ENCODE data around the gene TMEM61. TPM values are rescaled to one million over a fixed set of nuclear protein-coding genes. Genes with fewer than 3 reads are reported as not detected.

Gene TMEM61
- total and polyA plus RNA-seq, 2 donors, result 0.66 to 1.3 TPM

- Histone ChIP-seq H3K36me3 (ENCODE audit: control insufficient read depth in 2 of 2, insufficient read depth in 2 of 2, low read length in 1 of 2) (no peaks in the 10 kb centered on the region), H3K27me3 (ENCODE audit: control insufficient read depth in 2 of 2, insufficient read depth in 1 of 2, low read length in 1 of 2) (peaks cover 24 to 64% of the 10 kb centered on the region in 2 donors), H3K27ac (ENCODE audit: low read depth in 1 of 2, low read length in 1 of 2) (no peak overlapping the region), H3K4me3 (ENCODE audit: low read length in 2 of 2) (no peak overlapping the region), H3K9me3 (ENCODE audit: control insufficient read depth in 2 of 2, insufficient read depth in 1 of 2, low read length in 1 of 2) (no peaks in the 10 kb centered on the region), H3K4me1 (ENCODE audit: control insufficient read depth in 2 of 2, insufficient read depth in 2 of 2, low read length in 2 of 2) (no peaks in the 10 kb centered on the region)
- 67% methylated on average over 12 of the region's 12 CpGs for WGBS
- no peak for DNase-seq (ENCODE audit: low read depth in 6 of 9, low spot score in 9 of 9)
Measured at GRCh38 chr1:54995013-54995760, 14.8 kb downstream of the TMEM61 start.

- no peak overlapping the region for H3K4me3 ChIP-seq (ENCODE audit: low read length in 2 of 2)
- H3K4me1 ChIP-seq (ENCODE audit: control insufficient read depth in 2 of 2, insufficient read depth in 2 of 2, low read length in 2 of 2), result no peaks in the 10 kb centered on the region
- peak in 1 of 9 donors; percentile 2 for DNase-seq (ENCODE audit: low read depth in 6 of 9, low spot score in 9 of 9)
- no peaks in the 10 kb centered on the region for H3K9me3 ChIP-seq (ENCODE audit: control insufficient read depth in 2 of 2, insufficient read depth in 1 of 2, low read length in 1 of 2)
- peaks cover 24 to 69% of the 10 kb centered on the region in 2 donors for H3K27me3 ChIP-seq (ENCODE audit: control insufficient read depth in 2 of 2, insufficient read depth in 1 of 2, low read length in 1 of 2)
- H3K27ac ChIP-seq (ENCODE audit: low read depth in 1 of 2, low read length in 1 of 2), result no peak overlapping the region
- 72% methylated on average over 9 of the region's 9 CpGs for WGBS
- H3K36me3 ChIP-seq (ENCODE audit: control insufficient read depth in 2 of 2, insufficient read depth in 2 of 2, low read length in 1 of 2), result no peaks in the 10 kb centered on the region
Measured at GRCh38 chr1:54995835-54996234, 15.4 kb downstream of the TMEM61 start.

GRCh38 chr1:54996359-54996868 lies 16.0 kb downstream of the TMEM61 start:
- DNase-seq (ENCODE audit: low read depth in 6 of 9, low spot score in 9 of 9), result peak; percentile 9 to 72 (median 39)
- H3K27me3 ChIP-seq (ENCODE audit: control insufficient read depth in 2 of 2, insufficient read depth in 1 of 2, low read length in 1 of 2), result peaks cover 24 to 72% of the 10 kb centered on the region in 2 donors
- WGBS, result 6% methylated on average over 23 of the region's 23 CpGs
- no peaks in the 10 kb centered on the region for H3K9me3 ChIP-seq (ENCODE audit: control insufficient read depth in 2 of 2, insufficient read depth in 1 of 2, low read length in 1 of 2)
- no peaks in the 10 kb centered on the region for H3K4me1 ChIP-seq (ENCODE audit: control insufficient read depth in 2 of 2, insufficient read depth in 2 of 2, low read length in 2 of 2)
- H3K36me3 ChIP-seq (ENCODE audit: control insufficient read depth in 2 of 2, insufficient read depth in 2 of 2, low read length in 1 of 2), result no peaks in the 10 kb centered on the region
- H3K4me3 ChIP-seq (ENCODE audit: low read length in 2 of 2), result no peak overlapping the region
- H3K27ac ChIP-seq (ENCODE audit: low read depth in 1 of 2, low read length in 1 of 2), result no peak overlapping the region

GRCh38 chr1:54996869-54997710 lies 16.7 kb downstream of the TMEM61 start:
- no peak for DNase-seq (ENCODE audit: low read depth in 6 of 9, low spot score in 9 of 9)
- WGBS, result 13% methylated on average over 46 of the region's 46 CpGs
- Histone ChIP-seq H3K27ac (ENCODE audit: low read depth in 1 of 2, low read length in 1 of 2) (no peak overlapping the region), H3K27me3 (ENCODE audit: control insufficient read depth in 2 of 2, insufficient read depth in 1 of 2, low read length in 1 of 2) (peaks cover 24 to 69% of the 10 kb centered on the region in 2 donors), H3K4me1 (ENCODE audit: control insufficient read depth in 2 of 2, insufficient read depth in 2 of 2, low read length in 2 of 2) (no peaks in the 10 kb centered on the region), H3K36me3 (ENCODE audit: control insufficient read depth in 2 of 2, insufficient read depth in 2 of 2, low read length in 1 of 2) (no peaks in the 10 kb centered on the region), H3K4me3 (ENCODE audit: low read length in 2 of 2) (no peak overlapping the region), H3K9me3 (ENCODE audit: control insufficient read depth in 2 of 2, insufficient read depth in 1 of 2, low read length in 1 of 2) (no peaks in the 10 kb centered on the region)

- no peaks in the 10 kb centered on the region for H3K9me3 ChIP-seq (ENCODE audit: control insufficient read depth in 2 of 2, insufficient read depth in 1 of 2, low read length in 1 of 2)
- DNase-seq (ENCODE audit: low read depth in 6 of 9, low spot score in 9 of 9), result no peak
- no peaks in the 10 kb centered on the region for H3K4me1 ChIP-seq (ENCODE audit: control insufficient read depth in 2 of 2, insufficient read depth in 2 of 2, low read length in 2 of 2)
- H3K27me3 ChIP-seq (ENCODE audit: control insufficient read depth in 2 of 2, insufficient read depth in 1 of 2, low read length in 1 of 2), result peaks cover 24 to 67% of the 10 kb centered on the region in 2 donors
- WGBS, result 68% methylated on average over 6 of the region's 6 CpGs
- H3K27ac ChIP-seq (ENCODE audit: low read depth in 1 of 2, low read length in 1 of 2), result no peak overlapping the region
- no peaks in the 10 kb centered on the region for H3K36me3 ChIP-seq (ENCODE audit: control insufficient read depth in 2 of 2, insufficient read depth in 2 of 2, low read length in 1 of 2)
- no peak overlapping the region for H3K4me3 ChIP-seq (ENCODE audit: low read length in 2 of 2)
Measured at GRCh38 chr1:54997711-54997986, 17.2 kb downstream of the TMEM61 start.

- H3K4me1 ChIP-seq (ENCODE audit: control insufficient read depth in 2 of 2, insufficient read depth in 2 of 2, low read length in 2 of 2), result no peaks in the 10 kb centered on the region
- peaks cover 24 to 67% of the 10 kb centered on the region in 2 donors for H3K27me3 ChIP-seq (ENCODE audit: control insufficient read depth in 2 of 2, insufficient read depth in 1 of 2, low read length in 1 of 2)
- H3K27ac ChIP-seq (ENCODE audit: low read depth in 1 of 2, low read length in 1 of 2), result no peak overlapping the region
- no peaks in the 10 kb centered on the region for H3K36me3 ChIP-seq (ENCODE audit: control insufficient read depth in 2 of 2, insufficient read depth in 2 of 2, low read length in 1 of 2)
- 92% methylated on average over 6 of the region's 6 CpGs for WGBS
- H3K9me3 ChIP-seq (ENCODE audit: control insufficient read depth in 2 of 2, insufficient read depth in 1 of 2, low read length in 1 of 2), result no peaks in the 10 kb centered on the region
- DNase-seq (ENCODE audit: low read depth in 6 of 9, low spot score in 9 of 9), result no peak
- H3K4me3 ChIP-seq (ENCODE audit: low read length in 2 of 2), result no peak overlapping the region
Measured at GRCh38 chr1:54998100-54998499, 17.7 kb downstream of the TMEM61 start.

- H3K36me3 ChIP-seq (ENCODE audit: control insufficient read depth in 2 of 2, insufficient read depth in 2 of 2, low read length in 1 of 2), result no peaks in the 10 kb centered on the region
- WGBS, result 84% methylated on average over 7 of the region's 7 CpGs
- peaks cover 24 to 67% of the 10 kb centered on the region in 2 donors for H3K27me3 ChIP-seq (ENCODE audit: control insufficient read depth in 2 of 2, insufficient read depth in 1 of 2, low read length in 1 of 2)
- H3K4me3 ChIP-seq (ENCODE audit: low read length in 2 of 2), result no peak within 1 kb of the TSS
- H3K4me1 ChIP-seq (ENCODE audit: control insufficient read depth in 2 of 2, insufficient read depth in 2 of 2, low read length in 2 of 2), result no peaks in the 10 kb centered on the region
- H3K27ac ChIP-seq (ENCODE audit: low read depth in 1 of 2, low read length in 1 of 2), result no peak within 1 kb of the TSS
- H3K9me3 ChIP-seq (ENCODE audit: control insufficient read depth in 2 of 2, insufficient read depth in 1 of 2, low read length in 1 of 2), result no peaks in the 10 kb centered on the region
- DNase-seq (ENCODE audit: low read depth in 6 of 9, low spot score in 9 of 9), result no peak
Measured at GRCh38 chr1:54998677-54999076, 18.2 kb downstream of the TMEM61 start, which contains the start of gene BSND. BSND (plus strand) TSS chr1:54998933; CDS start chr1:54999187, 254 bp downstream.

GRCh38 chr1:55000110-55001085 lies 20.0 kb downstream of the TMEM61 start:
- no peak for DNase-seq (ENCODE audit: low read depth in 6 of 9, low spot score in 9 of 9)
- Histone ChIP-seq H3K4me1 (ENCODE audit: control insufficient read depth in 2 of 2, insufficient read depth in 2 of 2, low read length in 2 of 2) (no peaks in the 10 kb centered on the region), H3K36me3 (ENCODE audit: control insufficient read depth in 2 of 2, insufficient read depth in 2 of 2, low read length in 1 of 2) (no peaks in the 10 kb centered on the region), H3K9me3 (ENCODE audit: control insufficient read depth in 2 of 2, insufficient read depth in 1 of 2, low read length in 1 of 2) (no peaks in the 10 kb centered on the region), H3K27me3 (ENCODE audit: control insufficient read depth in 2 of 2, insufficient read depth in 1 of 2, low read length in 1 of 2) (peaks cover 24 to 53% of the 10 kb centered on the region in 2 donors), H3K27ac (ENCODE audit: low read depth in 1 of 2, low read length in 1 of 2) (no peak overlapping the region), H3K4me3 (ENCODE audit: low read length in 2 of 2) (no peak overlapping the region)
- WGBS, result 89% methylated on average over 8 of the region's 8 CpGs
